GM12872 (cell line): ENCODE results near the gene ZNF407.

ENCODE experiments used
- TF ChIP-seq, protein P1 (sequence below): IDR thresholded peaks from 3 replicates; pipeline ENCODE4 v1.5.1; 2011; ENCODE audit warnings: low read depth, mild to moderate bottlenecking, low read length, moderate library complexity; ENCODE audit not compliant: insufficient read depth

The ZNF407 gene

DNA sequence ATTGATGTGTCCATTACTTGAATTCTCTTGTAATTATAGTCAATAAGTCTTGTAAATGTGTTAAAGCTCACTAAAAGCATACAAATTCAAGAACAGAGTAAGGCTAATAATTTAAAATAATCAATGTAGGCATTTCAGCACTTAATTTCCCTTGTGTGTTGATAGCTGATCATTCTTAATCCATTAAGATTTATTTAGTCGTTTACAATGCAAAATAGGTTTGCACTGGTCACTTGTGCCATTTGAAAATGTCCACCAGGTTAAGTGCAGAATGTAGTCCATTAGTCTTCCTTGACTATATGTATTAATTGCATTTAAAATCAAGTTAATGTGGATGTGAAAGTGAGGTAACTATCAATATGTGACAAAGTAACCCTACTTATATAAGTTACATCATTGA is 39.4 kb downstream of the ZNF407 start:
- TF ChIP-seq, protein P1, sequence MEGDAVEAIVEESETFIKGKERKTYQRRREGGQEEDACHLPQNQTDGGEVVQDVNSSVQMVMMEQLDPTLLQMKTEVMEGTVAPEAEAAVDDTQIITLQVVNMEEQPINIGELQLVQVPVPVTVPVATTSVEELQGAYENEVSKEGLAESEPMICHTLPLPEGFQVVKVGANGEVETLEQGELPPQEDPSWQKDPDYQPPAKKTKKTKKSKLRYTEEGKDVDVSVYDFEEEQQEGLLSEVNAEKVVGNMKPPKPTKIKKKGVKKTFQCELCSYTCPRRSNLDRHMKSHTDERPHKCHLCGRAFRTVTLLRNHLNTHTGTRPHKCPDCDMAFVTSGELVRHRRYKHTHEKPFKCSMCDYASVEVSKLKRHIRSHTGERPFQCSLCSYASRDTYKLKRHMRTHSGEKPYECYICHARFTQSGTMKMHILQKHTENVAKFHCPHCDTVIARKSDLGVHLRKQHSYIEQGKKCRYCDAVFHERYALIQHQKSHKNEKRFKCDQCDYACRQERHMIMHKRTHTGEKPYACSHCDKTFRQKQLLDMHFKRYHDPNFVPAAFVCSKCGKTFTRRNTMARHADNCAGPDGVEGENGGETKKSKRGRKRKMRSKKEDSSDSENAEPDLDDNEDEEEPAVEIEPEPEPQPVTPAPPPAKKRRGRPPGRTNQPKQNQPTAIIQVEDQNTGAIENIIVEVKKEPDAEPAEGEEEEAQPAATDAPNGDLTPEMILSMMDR = no peak

DNA sequence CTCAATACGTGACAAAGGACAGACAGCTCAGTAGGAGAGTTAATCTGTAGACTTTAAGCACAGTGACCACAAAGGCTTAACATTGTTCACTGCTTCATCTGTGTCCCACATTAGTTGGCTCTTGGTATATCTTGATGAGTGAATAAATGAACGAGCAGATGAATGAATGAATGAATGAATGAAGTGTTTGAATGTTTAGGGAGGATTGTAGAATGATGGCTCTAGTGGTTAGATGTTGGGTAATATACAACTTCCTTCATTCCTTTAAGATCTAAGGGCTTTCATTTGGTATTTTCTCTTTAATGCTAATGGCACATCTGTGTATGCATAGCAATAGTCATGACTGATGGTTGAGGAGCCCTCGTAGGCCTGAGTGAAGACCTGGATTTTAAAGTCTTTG is 40.5 kb downstream of the ZNF407 start:
- TF ChIP-seq, protein P1 = no peak

DNA sequence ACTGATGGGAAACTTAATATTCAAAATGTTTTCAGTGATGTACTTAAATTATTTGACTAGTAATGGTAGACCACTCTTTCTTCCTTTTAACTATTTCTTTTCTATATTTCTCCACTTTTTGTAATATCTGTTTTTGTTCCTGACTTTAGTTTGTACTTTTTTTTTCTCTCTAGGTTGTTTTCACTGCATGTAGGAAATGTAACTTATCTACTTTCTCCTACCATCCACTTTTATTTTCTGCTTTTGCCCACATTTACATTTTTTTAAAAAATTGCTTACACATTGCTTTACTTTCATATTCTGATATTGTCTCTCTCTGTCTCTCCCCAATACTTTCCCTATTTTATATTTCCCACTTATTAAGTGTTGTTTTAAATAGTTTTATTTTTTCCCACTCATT is 47.0 kb downstream of the ZNF407 start:
- TF ChIP-seq, protein P1 = no peak

DNA sequence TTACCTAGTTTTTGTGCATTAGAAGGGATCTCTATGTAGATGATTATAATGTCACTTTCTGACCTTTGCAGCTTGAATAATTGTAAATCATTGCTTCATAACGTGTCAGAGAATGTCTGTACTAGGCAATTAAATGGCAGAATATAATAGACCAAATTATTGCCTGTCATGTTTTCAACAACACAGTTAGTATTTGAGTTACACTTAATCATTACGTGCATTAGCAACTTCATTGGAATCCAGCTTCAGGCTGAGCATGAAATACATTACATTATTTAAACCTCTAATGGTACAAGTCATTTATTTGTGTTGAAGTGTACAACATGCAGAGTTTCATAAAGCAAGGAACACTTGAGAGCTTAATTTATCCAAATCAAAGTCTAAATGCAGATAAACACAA is 48.0 kb downstream of the ZNF407 start:
- TF ChIP-seq, protein P1 = no peak

DNA sequence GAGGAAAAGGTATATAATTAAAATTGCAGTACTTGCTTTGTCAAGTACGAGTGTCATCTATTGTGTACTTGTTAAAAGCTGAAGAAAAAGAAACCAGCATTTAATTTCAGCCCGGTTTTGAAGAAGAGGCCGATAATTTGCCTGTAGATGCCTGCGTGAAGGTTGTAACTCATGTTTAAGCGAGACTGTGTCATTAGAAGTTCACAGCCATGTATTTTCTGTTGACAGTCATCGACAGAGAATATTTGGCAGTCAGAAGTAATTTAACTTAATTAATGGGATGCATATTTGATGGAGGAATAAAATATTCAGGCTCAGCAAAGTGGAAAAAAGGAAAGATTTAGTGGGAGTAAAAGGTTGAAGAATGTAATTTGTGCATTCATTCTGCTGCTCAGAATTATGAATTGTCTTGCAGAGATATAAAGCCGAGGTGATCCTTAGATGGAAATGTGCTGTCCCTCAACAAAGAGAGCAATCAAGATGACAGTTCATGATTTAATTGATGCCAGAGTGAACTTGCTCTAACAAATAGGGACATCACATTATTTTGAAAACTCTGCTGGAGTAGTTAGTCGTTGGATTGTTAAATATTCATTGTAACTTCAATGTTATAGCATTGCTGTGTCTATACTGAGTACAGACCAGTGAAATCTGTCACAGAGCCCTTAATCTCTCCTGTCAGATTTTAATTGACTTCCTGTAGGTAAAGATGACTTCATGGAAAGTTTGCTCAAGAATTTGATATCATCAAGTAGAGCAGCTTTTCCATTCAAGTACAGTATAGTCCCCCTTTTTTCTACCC is 53.9 kb downstream of the ZNF407 start:
- TF ChIP-seq, protein P1 = no peak

DNA sequence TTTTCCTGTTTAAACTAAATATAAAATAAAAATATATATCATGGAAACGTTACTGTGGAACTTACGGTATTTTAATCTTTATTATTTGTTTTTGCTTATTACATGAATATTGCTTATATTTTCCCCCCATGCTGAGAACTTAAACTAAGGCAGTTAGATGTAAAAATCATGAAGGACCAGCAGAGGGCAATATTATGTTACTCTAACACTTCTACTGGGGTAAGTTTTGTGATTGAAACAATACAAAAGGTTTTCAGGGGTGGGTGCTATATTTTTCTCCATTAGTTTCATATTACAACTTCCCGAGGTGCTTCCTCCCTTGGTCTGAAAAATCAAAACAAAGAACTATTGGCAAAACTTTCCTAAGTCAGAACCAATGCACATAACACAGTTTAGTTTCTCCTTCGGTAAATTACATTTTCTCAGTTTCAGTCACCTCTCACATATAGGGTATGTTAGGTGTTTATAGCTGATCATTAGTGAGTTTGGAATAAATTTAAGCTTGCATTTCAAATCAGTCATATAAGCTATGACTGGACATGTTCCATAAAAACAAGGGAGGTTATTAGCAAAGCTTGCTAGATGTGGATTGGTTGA is 54.8 kb downstream of the ZNF407 start:
- TF ChIP-seq, protein P1 = peak; percentile 42; the same call in 2 of the 3 replicates

DNA sequence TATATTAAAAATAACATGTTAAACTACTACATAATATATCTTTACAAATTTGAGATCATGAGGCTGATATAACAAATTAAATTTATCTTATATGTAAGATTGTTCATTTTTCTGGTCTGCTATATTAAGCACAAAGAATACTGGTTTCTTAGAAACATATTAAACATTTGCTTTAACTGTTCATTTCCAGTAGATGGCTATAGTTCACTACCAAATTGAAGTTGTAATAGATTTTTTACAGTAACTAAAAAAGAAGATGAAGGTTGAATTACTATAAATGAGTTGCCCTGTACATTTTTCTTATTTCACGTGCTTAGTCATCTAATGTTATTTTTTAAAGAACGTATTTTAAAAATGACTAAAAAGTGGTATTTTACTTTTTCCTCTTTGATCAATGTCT is 57.0 kb downstream of the ZNF407 start:
- TF ChIP-seq, protein P1 = no peak; the same call in 2 of the 3 replicates
